NCI-H1105 treated with DMSO at 0.1 percent for 48 hours (cell line): ENCODE measurements around the gene HSD11B2.

Experiments
- DNase-seq: peaks from one replicate; lab custom pipeline; 2025; lab: John Stamatoyannopoulos, UW

Gene HSD11B2

GRCh38 chr16:67435758-67436164 lies 4.8 kb downstream of the HSD11B2 start:
- DNase-seq = no peak

- DNase-seq = no peak
These were observed 5.8 kb downstream of the HSD11B2 start for GRCh38 chr16:67436640-67437193.

- DNase-seq = no peak
These were observed 6.6 kb downstream of the HSD11B2 start for GRCh38 chr16:67437513-67437912.

DNA sequence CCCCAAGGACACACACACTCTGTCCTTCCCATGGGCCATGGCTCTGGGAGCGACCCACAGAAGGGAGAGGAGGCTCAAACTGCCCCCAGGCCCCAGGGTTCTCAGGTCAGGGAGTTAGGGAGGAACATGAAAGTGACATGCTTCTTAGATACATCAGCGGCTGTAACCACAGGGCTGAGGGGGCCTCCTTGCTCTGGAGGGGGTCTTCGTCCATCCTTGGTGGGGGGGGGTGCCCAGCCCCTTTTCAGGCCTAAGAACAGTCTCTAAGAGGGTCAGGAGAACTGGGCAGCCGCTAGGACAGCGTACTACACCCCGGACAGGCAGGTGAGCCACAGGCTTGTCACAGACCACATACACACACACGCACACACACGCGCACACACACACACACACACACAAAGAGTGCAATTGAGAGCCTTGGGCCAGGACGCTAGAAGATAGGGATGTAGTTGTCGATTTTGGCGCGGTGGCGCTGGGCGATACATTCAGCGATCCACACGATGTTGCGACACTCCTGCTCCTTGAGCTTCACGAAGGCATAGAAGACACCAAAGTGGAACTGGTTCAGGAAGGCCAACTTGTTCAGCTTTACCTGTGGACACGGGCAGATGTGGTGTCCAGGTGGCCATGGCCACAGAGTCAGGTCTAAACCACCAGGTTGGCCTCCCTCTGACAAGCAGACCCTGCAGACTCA lies 7.3 kb downstream of the HSD11B2 start:
- DNase-seq = no peak

- DNase-seq = no peak
These were observed 8.0 kb downstream of the HSD11B2 start for GRCh38 chr16:67438824-67439393.

DNA sequence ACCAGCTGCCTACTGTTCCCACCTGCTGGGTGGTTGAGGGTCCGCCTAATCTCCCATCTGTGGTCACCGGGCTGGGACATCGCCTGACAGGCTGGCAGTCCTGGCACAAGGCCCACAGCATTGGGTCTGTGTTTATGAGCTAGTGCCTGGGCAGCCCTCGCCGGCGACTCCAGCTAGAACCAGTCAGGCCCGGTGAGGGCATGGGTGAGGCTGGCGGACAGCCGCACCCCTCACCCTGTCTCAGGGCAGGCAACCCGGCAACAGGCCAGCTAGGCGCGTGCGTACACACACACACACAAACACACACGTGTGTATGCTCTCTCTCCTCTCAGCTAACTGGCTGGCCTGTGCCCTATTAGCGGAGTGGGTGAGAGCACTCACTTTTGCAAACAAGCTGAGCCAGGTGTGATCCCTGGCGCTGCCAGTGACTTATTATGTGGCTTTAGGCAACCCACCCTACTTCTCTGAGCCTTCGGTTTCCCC lies 10.4 kb downstream of the HSD11B2 start:
- DNase-seq = peak; percentile 85

DNA sequence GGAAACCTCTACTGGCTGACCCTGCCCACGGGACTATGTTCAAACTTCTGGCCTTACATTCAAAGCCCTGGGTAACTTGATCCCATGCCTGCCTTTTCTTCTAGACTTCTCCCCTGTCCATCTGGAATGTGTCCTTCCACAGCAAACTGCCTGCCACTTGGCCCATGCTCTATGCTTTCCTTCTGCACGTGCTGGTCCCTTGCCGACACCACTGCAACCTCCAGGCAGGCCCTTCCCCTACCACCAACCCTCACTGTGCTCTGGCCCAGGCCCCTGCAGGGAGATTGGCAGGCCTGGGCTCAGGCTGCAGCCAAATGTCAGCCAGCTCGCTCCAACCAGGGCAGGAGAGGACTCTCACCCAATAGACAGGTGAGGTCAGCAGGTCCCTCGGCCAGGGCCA lies 11.0 kb downstream of the HSD11B2 start:
- DNase-seq = no peak

- DNase-seq = no peak
These were observed 11.8 kb downstream of the HSD11B2 start for GRCh38 chr16:67442581-67443255.

DNA sequence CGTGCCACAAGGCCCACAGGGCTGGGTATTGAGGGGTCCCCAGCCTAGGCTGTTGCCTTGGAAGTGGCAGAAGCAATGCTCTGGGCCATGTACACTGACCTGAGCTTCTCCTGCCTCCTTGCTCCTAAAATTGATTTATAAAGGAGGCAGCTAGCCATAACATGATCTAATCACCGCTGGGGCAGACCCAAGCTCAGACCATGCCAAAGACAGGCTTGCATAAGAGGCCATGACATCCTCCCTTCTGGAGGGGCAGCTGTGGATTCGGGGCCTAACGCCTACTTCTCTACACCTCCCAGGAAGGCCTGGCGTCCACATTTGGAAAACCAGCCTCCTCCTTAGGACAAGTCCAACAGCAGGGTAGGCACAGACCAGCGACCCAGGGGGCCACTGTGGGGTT lies 12.3 kb downstream of the HSD11B2 start:
- no peak for DNase-seq

GRCh38 chr16:67444259-67445125 lies 13.6 kb downstream of the HSD11B2 start:
- no peak for DNase-seq

GRCh38 chr16:67445126-67445426 lies 14.2 kb downstream of the HSD11B2 start:
- no peak for DNase-seq

DNA sequence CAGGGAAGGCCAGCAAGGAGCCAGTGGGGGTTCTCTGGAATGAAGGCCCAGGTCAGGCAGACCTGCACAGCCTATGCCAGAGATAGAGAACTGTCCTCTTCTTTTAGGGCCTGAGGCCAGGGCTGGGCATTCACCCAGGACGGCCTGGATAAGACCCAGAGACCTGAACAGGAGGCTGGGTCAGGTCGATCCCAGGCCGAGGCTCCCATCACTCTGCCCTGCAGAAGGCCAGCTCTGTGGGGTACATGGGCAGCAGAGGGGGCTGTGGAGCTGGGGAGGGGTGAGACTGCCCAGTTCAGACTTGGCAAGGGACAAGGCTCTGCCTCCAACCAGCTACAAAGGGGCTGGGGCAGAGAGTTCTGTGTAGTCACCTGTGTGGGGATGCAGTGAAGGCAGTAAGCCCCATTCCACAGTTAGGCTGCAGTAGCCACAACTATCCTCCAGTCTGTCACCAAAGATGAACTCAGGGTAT lies 14.6 kb downstream of the HSD11B2 start:
- no peak for DNase-seq

GRCh38 chr16:67445913-67446907 lies 15.3 kb downstream of the HSD11B2 start:
- DNase-seq = no peak

DNA sequence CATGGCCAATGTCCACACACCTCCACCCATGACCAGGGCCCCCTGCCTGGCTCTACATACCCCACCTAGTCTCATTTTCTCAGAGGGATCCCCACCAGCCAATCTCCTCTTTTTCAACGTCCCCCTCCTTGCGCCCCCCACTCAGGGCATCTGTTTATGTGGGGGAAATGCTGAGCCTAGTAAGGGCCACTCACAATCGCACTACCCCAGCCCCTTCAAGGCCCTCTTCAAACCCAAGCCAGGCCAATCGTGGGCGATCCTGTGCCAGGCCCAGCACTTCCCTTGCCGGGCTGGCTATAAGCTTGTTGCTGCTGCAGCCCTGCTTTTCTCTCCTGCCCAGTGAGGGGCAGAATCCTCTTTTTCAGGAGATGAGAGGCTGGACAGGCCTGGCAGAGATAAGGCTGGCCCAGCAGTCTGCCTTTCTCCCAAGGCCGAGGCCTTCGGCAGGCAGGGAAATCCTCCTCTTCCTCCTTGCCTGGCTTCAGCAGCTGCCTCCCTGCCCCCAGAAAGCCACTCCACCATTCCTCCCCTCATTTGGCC lies 16.1 kb downstream of the HSD11B2 start:
- no peak for DNase-seq

DNA sequence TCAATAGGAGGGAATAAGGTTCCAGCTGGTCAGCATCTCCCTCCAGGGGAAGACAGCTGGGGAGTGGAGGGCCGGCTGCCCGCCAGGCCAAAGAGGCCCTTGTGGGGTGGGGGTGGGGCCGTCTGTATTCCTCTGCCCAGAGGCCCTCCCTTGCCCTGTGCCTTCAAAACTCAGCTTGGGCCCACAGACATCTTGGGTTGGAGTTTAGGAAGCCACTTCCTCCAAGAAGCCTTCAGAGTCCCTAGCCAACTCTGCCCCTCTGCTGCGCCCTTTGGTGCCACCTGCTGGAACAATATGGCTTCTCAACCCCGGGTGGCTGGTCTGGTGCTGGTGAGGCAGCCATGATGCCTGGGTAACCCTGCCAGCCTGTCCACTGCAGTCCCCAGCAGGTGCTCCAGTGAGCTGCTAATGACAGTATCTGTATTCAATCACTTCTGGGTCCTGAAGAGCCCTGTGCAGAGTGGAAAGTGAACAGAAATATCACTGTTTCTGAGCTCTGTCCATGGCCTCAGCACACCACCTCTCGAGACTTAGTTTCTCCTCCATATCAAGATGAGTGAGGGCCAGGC lies 16.7 kb downstream of the HSD11B2 start:
- no peak for DNase-seq

- DNase-seq = no peak
These were observed 17.7 kb downstream of the HSD11B2 start for GRCh38 chr16:67448580-67448979.

DNA sequence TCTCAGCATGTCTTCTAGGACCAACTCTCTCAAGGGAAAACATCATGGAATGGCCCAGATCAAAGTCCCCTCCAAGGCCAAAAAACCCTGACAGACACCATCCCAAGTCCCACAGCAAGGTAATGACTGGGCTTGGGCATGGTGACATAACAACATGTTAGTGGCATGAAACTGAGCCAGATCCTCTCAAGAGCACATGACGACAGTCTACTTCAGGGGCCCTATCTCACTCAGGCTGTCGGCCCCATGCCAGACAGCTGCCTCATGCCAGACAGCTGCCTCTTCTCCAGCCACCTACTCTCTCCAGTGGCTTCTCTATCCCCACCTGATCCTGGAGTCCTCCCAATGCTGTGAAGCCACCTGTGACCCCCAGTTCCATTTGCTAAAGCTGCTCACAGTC lies 18.4 kb downstream of the HSD11B2 start:
- no peak for DNase-seq

- no peak for DNase-seq
These were observed 18.8 kb downstream of the HSD11B2 start for GRCh38 chr16:67449739-67450138.

DNA sequence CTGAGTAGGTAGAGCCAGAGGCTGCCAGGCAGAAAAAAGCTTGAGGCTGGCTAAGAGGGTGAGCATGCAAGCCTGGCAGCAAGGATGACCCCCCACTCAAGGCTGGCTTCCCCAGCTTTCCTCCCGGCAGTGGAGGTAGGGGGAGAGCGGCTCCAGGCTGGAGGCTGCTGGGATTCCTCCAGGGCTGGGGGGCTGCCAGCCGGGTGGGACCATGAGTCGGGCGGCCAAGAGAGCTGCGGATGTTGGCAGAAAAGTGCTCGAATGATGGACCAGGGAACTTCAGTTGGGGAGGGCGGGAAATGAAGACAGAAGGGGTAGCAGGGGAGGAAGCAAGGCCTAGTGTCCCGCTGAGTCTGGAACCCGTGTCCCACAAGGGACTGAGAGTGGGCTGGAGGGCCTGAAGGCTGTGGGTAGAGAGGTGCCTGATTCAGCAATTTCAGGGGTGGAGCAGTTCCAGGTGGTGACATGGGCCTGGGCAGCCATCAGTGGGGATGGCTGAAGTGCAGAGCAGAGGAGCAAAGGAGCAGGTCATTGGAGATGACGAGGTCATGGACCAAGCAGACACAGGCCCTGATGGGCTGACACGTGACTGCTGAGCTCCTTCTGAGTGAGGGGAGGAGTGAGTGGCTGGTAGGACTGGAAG lies 20.3 kb downstream of the HSD11B2 start:
- no peak for DNase-seq
